Measurements from ENCODE around the gene ITPKC. TPM values are rescaled to one million over a fixed set of nuclear protein-coding genes. Genes with fewer than 3 reads are reported as not detected.

ITPKC gene
- total and polyA plus RNA-seq, 7 donors: 17.4 to 39.6 (median 24.5) TPM

DNA sequence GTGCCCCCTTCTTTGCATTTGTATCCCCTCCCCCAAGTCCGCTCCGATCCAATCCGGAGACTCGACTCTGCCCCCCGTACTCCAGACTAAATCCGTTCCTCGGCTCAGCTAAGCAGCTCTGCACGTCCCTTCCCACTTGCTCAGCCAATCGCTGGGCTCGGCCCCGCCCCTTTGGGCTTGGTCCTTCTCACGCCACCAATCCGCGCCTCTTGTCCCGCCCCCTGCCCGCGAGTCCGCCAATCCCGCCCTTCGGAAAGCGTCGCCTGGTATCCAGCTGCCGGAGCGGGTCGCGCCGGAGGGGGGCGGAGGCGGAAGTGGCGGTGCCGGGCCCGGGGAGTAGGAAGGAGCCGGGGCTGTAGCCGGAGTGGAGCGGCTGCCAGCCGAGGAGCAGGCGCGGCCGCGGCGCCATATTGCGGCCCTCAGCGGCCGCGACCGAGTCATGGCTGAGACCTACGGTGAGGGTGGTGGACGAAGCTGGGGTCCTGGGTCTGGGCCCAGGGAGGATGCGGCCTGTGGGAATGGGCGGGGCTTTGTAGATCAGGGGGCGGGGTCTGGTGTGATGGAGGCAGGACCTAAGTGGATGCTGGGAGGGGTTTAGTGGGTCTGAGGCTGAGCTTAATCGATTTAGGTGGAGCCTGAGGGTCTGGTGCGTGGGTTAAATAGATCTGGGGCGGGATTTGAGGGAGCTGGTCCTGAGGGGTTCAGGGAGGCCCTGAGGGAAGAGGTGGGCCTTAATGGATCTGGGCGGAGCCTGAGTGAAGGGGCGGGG is 61.2 kb downstream of the ITPKC start, which contains the start of gene RAB4B:
Gene RAB4B (plus strand): TSS at position 311 of the 769 bp plus-strand sequence. CDS start 129 bp downstream, at position 440.
- WGBS, 2 donors: 1% methylated on average over 56 of the region's 56 CpGs
- H3K4me3 ChIP-seq: peak within 1 kb of the TSS; percentile 63 to 80 (median 68)
- no peaks in the 10 kb centered on the region for H3K9me3 ChIP-seq
- DNase-seq: peak; percentile 100
- no peaks in the 10 kb centered on the region for H3K36me3 ChIP-seq
- peaks cover 0 to 22% (median 14%) of the 10 kb centered on the region in 4 donors for H3K4me1 ChIP-seq
- H3K27ac ChIP-seq: peak within 1 kb of the TSS; percentile 94 to 99 (median 96)
- TF ChIP-seq POLR2A (IDR thresholded peaks at IDR 0.05) (peak; percentile 17 to 87), EP300 (IDR thresholded peaks at IDR 0.05) (no peak), POLR2AphosphoS5 (IDR thresholded peaks at IDR 0.05) (peak; percentile 50 to 93 (median 88))
- TF ChIP-seq, protein P1, sequence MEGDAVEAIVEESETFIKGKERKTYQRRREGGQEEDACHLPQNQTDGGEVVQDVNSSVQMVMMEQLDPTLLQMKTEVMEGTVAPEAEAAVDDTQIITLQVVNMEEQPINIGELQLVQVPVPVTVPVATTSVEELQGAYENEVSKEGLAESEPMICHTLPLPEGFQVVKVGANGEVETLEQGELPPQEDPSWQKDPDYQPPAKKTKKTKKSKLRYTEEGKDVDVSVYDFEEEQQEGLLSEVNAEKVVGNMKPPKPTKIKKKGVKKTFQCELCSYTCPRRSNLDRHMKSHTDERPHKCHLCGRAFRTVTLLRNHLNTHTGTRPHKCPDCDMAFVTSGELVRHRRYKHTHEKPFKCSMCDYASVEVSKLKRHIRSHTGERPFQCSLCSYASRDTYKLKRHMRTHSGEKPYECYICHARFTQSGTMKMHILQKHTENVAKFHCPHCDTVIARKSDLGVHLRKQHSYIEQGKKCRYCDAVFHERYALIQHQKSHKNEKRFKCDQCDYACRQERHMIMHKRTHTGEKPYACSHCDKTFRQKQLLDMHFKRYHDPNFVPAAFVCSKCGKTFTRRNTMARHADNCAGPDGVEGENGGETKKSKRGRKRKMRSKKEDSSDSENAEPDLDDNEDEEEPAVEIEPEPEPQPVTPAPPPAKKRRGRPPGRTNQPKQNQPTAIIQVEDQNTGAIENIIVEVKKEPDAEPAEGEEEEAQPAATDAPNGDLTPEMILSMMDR (IDR thresholded peaks at IDR 0.05): no peak
- no peaks in the 10 kb centered on the region for H3K27me3 ChIP-seq
- intact Hi-C loops (cut with DNase I): loop anchor here (2.0 kb wide), 2 partner anchors 21 to 41 kb away; partner anchors contain the start of gene EGLN2

GRCh38 chr19:40778706-40779284 is 61.9 kb downstream of the ITPKC start:
- 15 to 16% methylated on average over 7 of the region's 7 CpGs for WGBS, 2 donors
- peaks cover 0 to 3% (median 0%) of the 10 kb centered on the region in 4 donors for H3K36me3 ChIP-seq
- H3K4me1 ChIP-seq: peaks cover 0 to 22% (median 14%) of the 10 kb centered on the region in 4 donors
- intact Hi-C loops (cut with DNase I): loop anchor here (2.0 kb wide), 2 partner anchors 20 to 40 kb away; partner anchors contain the start of gene EGLN2
- H3K27ac ChIP-seq: peak overlapping the region; percentile 94 to 99 (median 96)
- no peaks in the 10 kb centered on the region for H3K27me3 ChIP-seq
- peak overlapping the region; percentile 63 to 80 (median 68) for H3K4me3 ChIP-seq
- TF ChIP-seq EP300 (IDR thresholded peaks at IDR 0.05): no peak
- TF ChIP-seq POLR2AphosphoS5 (IDR thresholded peaks at IDR 0.05): no peak
- TF ChIP-seq POLR2A (IDR thresholded peaks at IDR 0.05): no peak
- TF ChIP-seq, protein P1 (IDR thresholded peaks at IDR 0.05): no peak
- DNase-seq: no peak
- no peaks in the 10 kb centered on the region for H3K9me3 ChIP-seq

DNA sequence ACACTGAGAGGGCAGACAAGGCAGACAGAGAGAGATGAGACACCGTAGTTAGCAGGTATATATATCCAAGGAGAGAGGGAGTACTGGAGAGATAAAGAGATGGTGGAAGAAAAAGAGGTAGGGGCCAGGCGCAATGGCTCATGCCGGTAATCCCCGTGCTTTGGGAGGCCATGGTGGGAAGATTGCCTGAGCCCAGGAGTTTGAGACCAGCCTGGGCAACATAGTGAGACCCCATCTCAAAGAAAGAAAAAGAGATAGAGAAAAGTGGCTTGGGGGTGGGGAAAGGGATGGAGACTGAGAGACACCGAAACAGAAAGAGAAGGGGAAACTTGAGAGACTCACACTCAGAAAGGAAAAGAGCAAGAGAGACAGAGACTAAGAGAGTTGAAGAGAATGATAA is 63.7 kb downstream of the ITPKC start:
- peaks cover 0 to 12% (median 0%) of the 10 kb centered on the region in 4 donors for H3K36me3 ChIP-seq
- H3K4me3 ChIP-seq: no peak overlapping the region
- no peak overlapping the region for H3K27ac ChIP-seq
- H3K27me3 ChIP-seq: no peaks in the 10 kb centered on the region
- no peaks in the 10 kb centered on the region for H3K9me3 ChIP-seq
- 95 to 97% methylated on average over 5 of the region's 5 CpGs for WGBS, 2 donors
- H3K4me1 ChIP-seq: peaks cover 0 to 22% (median 14%) of the 10 kb centered on the region in 4 donors
- DNase-seq: no peak
- TF ChIP-seq POLR2A (IDR thresholded peaks at IDR 0.05) (no peak), POLR2AphosphoS5 (IDR thresholded peaks at IDR 0.05) (no peak), EP300 (IDR thresholded peaks at IDR 0.05) (no peak)
- TF ChIP-seq, protein P1 (IDR thresholded peaks at IDR 0.05): no peak
- intact Hi-C loops (cut with DNase I): no loop called here

- intact Hi-C loops (cut with DNase I): no loop called here
- H3K4me3 ChIP-seq: no peak overlapping the region
- TF ChIP-seq POLR2A (IDR thresholded peaks at IDR 0.05) (no peak), EP300 (IDR thresholded peaks at IDR 0.05) (no peak), POLR2AphosphoS5 (IDR thresholded peaks at IDR 0.05) (no peak)
- TF ChIP-seq, protein P1 (IDR thresholded peaks at IDR 0.05): no peak
- 94 to 96% methylated on average over 7 of the region's 7 CpGs for WGBS, 2 donors
- H3K4me1 ChIP-seq: peaks cover 0 to 22% (median 14%) of the 10 kb centered on the region in 4 donors
- DNase-seq: no peak
- H3K27me3 ChIP-seq: no peaks in the 10 kb centered on the region
- peaks cover 0 to 12% (median 0%) of the 10 kb centered on the region in 4 donors for H3K36me3 ChIP-seq
- no peak overlapping the region for H3K27ac ChIP-seq
- H3K9me3 ChIP-seq: no peaks in the 10 kb centered on the region
These were observed 64.2 kb downstream of the ITPKC start for GRCh38 chr19:40781140-40781539.
